Stimulated activated CD4-positive, alpha-beta T cell treated with anti-CD3 and anti-CD28 coated beads, TNF-alpha, amount 100 ng/mL, for 48 hours (primary cell): Measurements from ENCODE around the gene COL25A1.

Experiments used
- DNase-seq, 3 donors: peaks; one replicate each; pipeline ENCODE4 v3.0.0-alpha.2; 2020; ENCODE audit warnings: low read depth in 3 of 3

The COL25A1 gene

GRCh38 chr4:108814326-108814725, 488.1 kb downstream of the COL25A1 start:
- DNase-seq = no peak

GRCh38 chr4:108813261-108813660, 489.2 kb downstream of the COL25A1 start:
- no peak for DNase-seq

GRCh38 chr4:108811486-108811885, 491.0 kb downstream of the COL25A1 start:
- no peak for DNase-seq

GRCh38 chr4:108810087-108810486, 492.4 kb downstream of the COL25A1 start:
- no peak for DNase-seq

GRCh38 chr4:108804648-108805273, 497.7 kb downstream of the COL25A1 start:
- DNase-seq = no peak

GRCh38 chr4:108799306-108799705, 503.2 kb downstream of the COL25A1 start:
- no peak for DNase-seq

- DNase-seq = no peak
These were observed 506.3 kb downstream of the COL25A1 start for GRCh38 chr4:108796173-108796572.

- DNase-seq = no peak
These were observed 506.7 kb downstream of the COL25A1 start for GRCh38 chr4:108795733-108796132.

- DNase-seq = no peak
These were observed 508.3 kb downstream of the COL25A1 start for GRCh38 chr4:108794136-108794535.

- no peak for DNase-seq
These were observed 509.0 kb downstream of the COL25A1 start for GRCh38 chr4:108793415-108793814.

- no peak for DNase-seq
These were observed 513.7 kb downstream of the COL25A1 start for GRCh38 chr4:108788731-108789130.

- DNase-seq = no peak
These were observed 514.7 kb downstream of the COL25A1 start for GRCh38 chr4:108787724-108788123.

- no peak for DNase-seq
These were observed 515.4 kb downstream of the COL25A1 start for GRCh38 chr4:108787106-108787505.

GRCh38 chr4:108786351-108786750, 516.1 kb downstream of the COL25A1 start:
- DNase-seq = no peak

- no peak for DNase-seq
These were observed 518.6 kb downstream of the COL25A1 start for GRCh38 chr4:108783665-108784463.

- DNase-seq = no peak
These were observed 522.5 kb downstream of the COL25A1 start for GRCh38 chr4:108779958-108780357.

GRCh38 chr4:108777388-108777787, 525.1 kb downstream of the COL25A1 start:
- no peak for DNase-seq

GRCh38 chr4:108775921-108776320, 526.5 kb downstream of the COL25A1 start:
- no peak for DNase-seq

GRCh38 chr4:108774809-108775530, 527.5 kb downstream of the COL25A1 start:
- no peak for DNase-seq

GRCh38 chr4:108772402-108772801, 530.1 kb downstream of the COL25A1 start:
- DNase-seq = no peak

- no peak for DNase-seq
These were observed 536.4 kb downstream of the COL25A1 start for GRCh38 chr4:108766058-108766457.

- no peak for DNase-seq
These were observed 538.5 kb downstream of the COL25A1 start for GRCh38 chr4:108763986-108764385.

- no peak for DNase-seq
These were observed 539.2 kb downstream of the COL25A1 start for GRCh38 chr4:108763226-108763593.
